HCT116 (cell line): ENCODE results near the gene PDCD5. TPM values are rescaled to one million over a fixed set of nuclear protein-coding genes. Genes with fewer than 3 reads are reported as not detected.

ENCODE experiments used
- ATAC-seq: fragments of 200-7000 bp; cut with Tn5 transposase; 2 replicates; pipeline ENCODE4 v1.9.1; 2020; ENCODE audit warnings: mild to moderate bottlenecking, moderate library complexity
- BruUV-seq: library from RNA; stranded (reverse); fragments of 400-500 nt; replicated peaks from 2 replicates; lab custom pipeline; 2021; lab: Mats Ljungman, UMichigan
- CTCF ChIA-PET: fragments of 300-600 bp; sonication (Branson Sonifier 250); formaldehyde crosslinking; loops from one replicate; lab custom pipeline; 2021; ENCODE audit warnings: antibody characterized with exemption; lab: Charles Lee
- POLR2A ChIA-PET: fragments of 300-600, 350-600 bp; sonication (Branson Sonifier 250); formaldehyde crosslinking; loops from one replicate; lab custom pipeline; 2021; ENCODE audit warnings: antibody characterized with exemption; lab: Charles Lee
- RAD21 ChIA-PET, 2 experiments: fragments of 300-600 bp; sonication (Branson Sonifier 250); formaldehyde crosslinking; loops; one replicate each; lab custom pipeline; 2023; ENCODE audit warnings: low total read pairs in 2 of 2; ENCODE audit not compliant: uncharacterized antibody in 2 of 2, unreplicated experiment in 2 of 2, low non-redundant PET in 1 of 2; lab: Charles Lee
- DNase-seq: peaks from one replicate; pipeline ENCODE4 v3.0.0-alpha.2; 2010; ENCODE audit warnings: low read depth, low spot score
- H2AFZ ChIP-seq: fragments of 200-600 bp; shearing (Covaris generic), sonication (generic); 2 replicates; pipeline ENCODE4 v1.6.1; 2017; ENCODE audit warnings: low read depth, mixed run types, mixed read lengths, antibody characterized with exemption, low read length; ENCODE audit not compliant: poor library complexity, severe bottlenecking
- H3K27ac ChIP-seq: 2 replicates; pipeline ENCODE4 v1.5.1; 2012; ENCODE audit warnings: low read depth, low read length
- H3K27me3 ChIP-seq: fragments of 200-600 bp; sonication (generic); 2 replicates; pipeline ENCODE4 v1.6.1; 2016; ENCODE audit warnings: mixed run types, low read length, mixed read lengths; ENCODE audit not compliant: insufficient read depth
- H3K36me3 ChIP-seq, 2 experiments: fragments of 200-500 bp in 1 of 2; fragments of 200-600 bp in 1 of 2; sonication (Bioruptor generic) in 1 of 2; sonication (generic) in 1 of 2; 2 replicates each; pipeline versions ENCODE4 v1.5.1 to v1.6.1; 2014 to 2016; ENCODE audit warnings: low read length in 2 of 2, inconsistent platforms in 1 of 2, mixed read lengths in 1 of 2, mixed run types in 1 of 2; ENCODE audit not compliant: insufficient read depth in 2 of 2, control insufficient read depth in 1 of 2
- H3K4me1 ChIP-seq, 2 experiments: fragments of 200-600 bp in 1 of 2; sonication (generic) in 1 of 2; 2 replicates each; pipeline versions ENCODE4 v1.5.1 to v1.6.1; 2012 to 2017; ENCODE audit warnings: low read length in 2 of 2, inconsistent platforms in 1 of 2, mild to moderate bottlenecking in 1 of 2, mixed read lengths in 1 of 2, mixed run types in 1 of 2, moderate library complexity in 1 of 2; ENCODE audit not compliant: insufficient read depth in 2 of 2, control insufficient read depth in 1 of 2
- H3K4me2 ChIP-seq: fragments of 200-600 bp; sonication (generic); 2 replicates; pipeline ENCODE4 v1.6.1; 2017; ENCODE audit warnings: mixed run types, low read length, mixed read lengths
- H3K4me3 ChIP-seq, 2 experiments: fragments of 200-600 bp in 1 of 2; sonication (generic) in 1 of 2; replicated peaks in 1 of 2; 2 replicates each; pipeline ENCODE4 v1.5.1; 2011 to 2016; ENCODE audit warnings: low read length in 2 of 2, control low read depth in 1 of 2, low read depth in 1 of 2, mild to moderate bottlenecking in 1 of 2, mixed read lengths in 1 of 2, mixed run types in 1 of 2
- H3K79me2 ChIP-seq: fragments of 200-600 bp; sonication (generic); 2 replicates; pipeline ENCODE4 v1.6.1; 2017; ENCODE audit warnings: mild to moderate bottlenecking, mixed run types, low read length, moderate library complexity, mixed read lengths; ENCODE audit not compliant: insufficient read depth
- H3K9ac ChIP-seq: fragments of 200-600 bp; sonication (generic); 2 replicates; pipeline ENCODE4 v1.6.1; 2016; ENCODE audit warnings: low read length, mixed read lengths
- H3K9me2 ChIP-seq: fragments of 200-600 bp; sonication (generic), shearing (Covaris generic); 2 replicates; pipeline ENCODE4 v1.6.1; 2017; ENCODE audit warnings: mixed run types, mild to moderate bottlenecking, moderate library complexity; ENCODE audit not compliant: insufficient read depth
- H3K9me3 ChIP-seq, 2 experiments: fragments of 200-500 bp in 1 of 2; fragments of 200-600 bp in 1 of 2; sonication (Bioruptor generic) in 1 of 2; sonication (generic) in 1 of 2; 2 replicates each; pipeline ENCODE4 v1.6.1; 2014 to 2017; ENCODE audit warnings: low read length in 2 of 2, mixed read lengths in 2 of 2, inconsistent platforms in 1 of 2, low read depth in 1 of 2, mild to moderate bottlenecking in 1 of 2, mixed run types in 1 of 2, moderate library complexity in 1 of 2; ENCODE audit not compliant: control insufficient read depth in 1 of 2, insufficient read depth in 1 of 2
- H4K20me1 ChIP-seq: fragments of 200-600 bp; sonication (generic), shearing (Covaris generic); 2 replicates; pipeline ENCODE4 v1.6.1; 2017; ENCODE audit warnings: mixed run types, mild to moderate bottlenecking, moderate library complexity; ENCODE audit not compliant: insufficient read depth
- ATF3 ChIP-seq: IDR thresholded peaks from 2 replicates; pipeline ENCODE4 v1.6.1; 2012
- CTCF ChIP-seq, 3 experiments: fragments of 200-600 bp in 1 of 3; sonication (generic) in 1 of 3; IDR thresholded peaks in 2 of 3; conservative IDR thresholded peaks in 1 of 3; 2 replicates each; pipeline ENCODE4 v1.5.1; 2012 to 2017; ENCODE audit warnings: low read depth in 2 of 3, low read length in 2 of 3, antibody characterized with exemption in 1 of 3, borderline replicate concordance in 1 of 3, control low read depth in 1 of 3, mild to moderate bottlenecking in 1 of 3, mixed read lengths in 1 of 3, mixed run types in 1 of 3, moderate library complexity in 1 of 3; ENCODE audit not compliant: insufficient read depth in 1 of 3
- EGR1 ChIP-seq: IDR thresholded peaks from 2 replicates; pipeline ENCODE4 v1.6.1; 2012; ENCODE audit warnings: low read depth
- ELF1 ChIP-seq: IDR thresholded peaks from 2 replicates; pipeline ENCODE4 v1.6.1; 2012; ENCODE audit warnings: low read depth, borderline replicate concordance
- EZH2 ChIP-seq: fragments of 200-600 bp; sonication (generic); IDR thresholded peaks from 2 replicates; pipeline ENCODE4 v1.6.1; 2017; ENCODE audit warnings: antibody characterized with exemption, mixed run types
- EZH2phosphoT487 ChIP-seq: fragments of 200-600 bp; IDR thresholded peaks from 2 replicates; pipeline ENCODE4 v1.6.1; 2018; ENCODE audit warnings: antibody characterized with exemption, borderline replicate concordance
- FOSL1 ChIP-seq: IDR thresholded peaks from 2 replicates; pipeline ENCODE4 v1.6.1; 2012; ENCODE audit warnings: low read depth
- JUND ChIP-seq: IDR thresholded peaks from 2 replicates; pipeline ENCODE4 v1.6.1; 2012
- POLR2A ChIP-seq: IDR thresholded peaks from 2 replicates; pipeline ENCODE4 v1.7.0; 2011; ENCODE audit warnings: borderline replicate concordance; ENCODE audit not compliant: insufficient read depth, insufficient read length; ENCODE audit errors: extremely low read depth
- POLR2AphosphoS5 ChIP-seq: IDR thresholded peaks from 2 replicates; pipeline ENCODE4 v1.6.1; 2011; ENCODE audit warnings: mild to moderate bottlenecking, low read depth, low read length, moderate library complexity
- REST ChIP-seq: IDR thresholded peaks from 2 replicates; pipeline ENCODE4 v1.6.1; 2012; ENCODE audit warnings: low read depth
- SRF ChIP-seq: IDR thresholded peaks from 2 replicates; pipeline ENCODE4 v1.6.1; 2012; ENCODE audit warnings: low read depth
- YY1 ChIP-seq: IDR thresholded peaks from 2 replicates; pipeline ENCODE4 v1.6.1; 2011; ENCODE audit warnings: low read length, low read depth, moderate library complexity, mild to moderate bottlenecking; ENCODE audit not compliant: insufficient replicate concordance; ENCODE audit errors: extremely low read depth
- ZFX ChIP-seq: fragments of 450-650 bp; IDR thresholded peaks from 2 replicates; pipeline ENCODE4 v1.6.1; 2017
- intact Hi-C: fragments of 100-400 bp; cut with micrococcal nuclease; formaldehyde crosslinking; loops from 2 replicates; pipeline ENCODE4 v1.10.0; 2022
- total RNA-seq: library from RNA; stranded (reverse); gene quantifications from one replicate; pipeline ENCODE4 v1.2.1, GENCODE V29; 2021; ENCODE audit not compliant: unreplicated experiment

Gene PDCD5
- total RNA-seq, 1 experiment from 2014 or later = 143 TPM

- TF ChIP-seq ELF1 = no peak
- no peak for TF ChIP-seq SRF
- TF ChIP-seq EGR1 = no peak
- TF ChIP-seq EZH2 = no peak
These were observed 23.0 kb downstream of the PDCD5 start (continued) for GRCh38 chr19:32603961-32604360.

GRCh38 chr19:32605544-32605943 is 24.6 kb downstream of the PDCD5 start:
- DNase-seq = no peak
- Histone ChIP-seq H3K4me2 (no peak overlapping the region), H3K79me2 (no peaks in the 10 kb centered on the region), H3K36me3 (peaks cover 9 to 20% of the 10 kb centered on the region in 2 experiments), H3K9me3 (no peaks in the 10 kb centered on the region), H3K27ac (no peak overlapping the region), H3K9me2 (no peaks in the 10 kb centered on the region)
- ChIA-PET CTCF (no interaction called here), POLR2A (no interaction called here)
- no TSS peak for BruUV-seq
- no peak for TF ChIP-seq EZH2phosphoT487
- TF ChIP-seq POLR2A = no peak
- no peak for TF ChIP-seq JUND
- TF ChIP-seq ATF3 = no peak
- no peak for TF ChIP-seq REST
- TF ChIP-seq FOSL1 = no peak
- no peak for TF ChIP-seq POLR2AphosphoS5
- no peak for TF ChIP-seq ZFX
- no peak for TF ChIP-seq YY1
- TF ChIP-seq EGR1 = no peak
- TF ChIP-seq SRF = no peak
- no peak for TF ChIP-seq CTCF (IDR thresholded peaks at IDR 0.05 in 2 of 3, conservative IDR thresholded peaks at IDR 0.05 in 1 of 3; ENCODE audit: borderline replicate concordance in 1 of 3, insufficient read depth in 1 of 3, low read depth in 2 of 3, low read length in 2 of 3)
- TF ChIP-seq, all 23 proteins: peak for 0
- Histone ChIP-seq H3K27me3 (no peaks in the 10 kb centered on the region), H3K4me1 (no peaks in the 10 kb centered on the region), H3K9ac (no peak overlapping the region), H2AFZ (no peak overlapping the region), H3K4me3 (no peak overlapping the region), H4K20me1 (no peaks in the 10 kb centered on the region)
- no peak for ATAC-seq
- intact Hi-C loops = loop anchor here (5.0 kb wide), 1 partner anchor 52 kb away; no protein-coding TSS in a partner anchor
- RAD21 ChIA-PET = no interaction called here
